Erythroblast (primary cell): ENCODE measurements around the gene NUFIP2.

Experiments used
- GATA1 ChIP-seq: IDR thresholded peaks from 2 replicates; pipeline ENCODE4 v1.6.1; 2011; ENCODE audit warnings: low read depth, mild to moderate bottlenecking, control low read depth, low read length, moderate library complexity
- POLR2A ChIP-seq: IDR thresholded peaks from 2 replicates; pipeline ENCODE4 v1.6.1; 2011; ENCODE audit warnings: mild to moderate bottlenecking, low read length

GRCh38 chr17:29279397-29280070 lies 14.4 kb downstream of the NUFIP2 start:
- TF ChIP-seq POLR2A (no peak), GATA1 (no peak)
